Measurements from ENCODE around the gene CALHM1. TPM values are rescaled to one million over a fixed set of nuclear protein-coding genes. Genes with fewer than 3 reads are reported as not detected.
A peak's percentile ranks its signal among the peaks of the same experiment; 100 is the strongest.
"Not testable (repeated sequence)": the region's sequence is repeated elsewhere in the genome, so short reads cannot be mapped to it uniquely, and the experiment has no call there.

The CALHM1 gene, protein sequence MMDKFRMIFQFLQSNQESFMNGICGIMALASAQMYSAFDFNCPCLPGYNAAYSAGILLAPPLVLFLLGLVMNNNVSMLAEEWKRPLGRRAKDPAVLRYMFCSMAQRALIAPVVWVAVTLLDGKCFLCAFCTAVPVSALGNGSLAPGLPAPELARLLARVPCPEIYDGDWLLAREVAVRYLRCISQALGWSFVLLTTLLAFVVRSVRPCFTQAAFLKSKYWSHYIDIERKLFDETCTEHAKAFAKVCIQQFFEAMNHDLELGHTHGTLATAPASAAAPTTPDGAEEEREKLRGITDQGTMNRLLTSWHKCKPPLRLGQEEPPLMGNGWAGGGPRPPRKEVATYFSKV
- total RNA-seq, result not detected
- long read RNA-seq, donor 1, result 0 reads
- long read RNA-seq, donor 2, result 0 reads

DNA sequence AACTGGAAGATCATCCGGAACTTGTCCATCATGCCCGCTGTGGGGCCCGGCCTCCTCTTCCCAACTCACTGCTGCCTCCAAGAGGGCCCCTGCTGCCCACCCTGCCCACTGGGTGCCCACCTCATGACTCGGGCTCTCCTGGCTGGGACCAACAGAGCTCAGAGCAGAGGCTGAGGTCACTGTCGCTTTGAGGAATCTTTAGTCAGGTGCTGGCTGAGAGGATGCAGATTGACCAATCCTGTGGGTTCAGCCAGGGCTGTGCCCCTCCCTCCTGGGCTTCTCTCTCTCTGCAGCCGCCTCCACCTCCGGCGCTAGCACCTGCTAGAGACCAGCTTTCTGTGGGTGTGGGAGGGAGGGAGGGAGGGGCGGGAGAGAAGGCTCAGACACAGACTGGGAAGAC is at the start of gene CALHM1:
TSS of gene CALHM1 (minus strand) at position 181 of the 400 bp plus-strand sequence. CDS start at position 32, 149 bp downstream.
- ATAC-seq (peak; percentile 58), DNase-seq (no peak)
- intact Hi-C loops (cut with DNase I, micrococcal nuclease), result no loop called here

DNA sequence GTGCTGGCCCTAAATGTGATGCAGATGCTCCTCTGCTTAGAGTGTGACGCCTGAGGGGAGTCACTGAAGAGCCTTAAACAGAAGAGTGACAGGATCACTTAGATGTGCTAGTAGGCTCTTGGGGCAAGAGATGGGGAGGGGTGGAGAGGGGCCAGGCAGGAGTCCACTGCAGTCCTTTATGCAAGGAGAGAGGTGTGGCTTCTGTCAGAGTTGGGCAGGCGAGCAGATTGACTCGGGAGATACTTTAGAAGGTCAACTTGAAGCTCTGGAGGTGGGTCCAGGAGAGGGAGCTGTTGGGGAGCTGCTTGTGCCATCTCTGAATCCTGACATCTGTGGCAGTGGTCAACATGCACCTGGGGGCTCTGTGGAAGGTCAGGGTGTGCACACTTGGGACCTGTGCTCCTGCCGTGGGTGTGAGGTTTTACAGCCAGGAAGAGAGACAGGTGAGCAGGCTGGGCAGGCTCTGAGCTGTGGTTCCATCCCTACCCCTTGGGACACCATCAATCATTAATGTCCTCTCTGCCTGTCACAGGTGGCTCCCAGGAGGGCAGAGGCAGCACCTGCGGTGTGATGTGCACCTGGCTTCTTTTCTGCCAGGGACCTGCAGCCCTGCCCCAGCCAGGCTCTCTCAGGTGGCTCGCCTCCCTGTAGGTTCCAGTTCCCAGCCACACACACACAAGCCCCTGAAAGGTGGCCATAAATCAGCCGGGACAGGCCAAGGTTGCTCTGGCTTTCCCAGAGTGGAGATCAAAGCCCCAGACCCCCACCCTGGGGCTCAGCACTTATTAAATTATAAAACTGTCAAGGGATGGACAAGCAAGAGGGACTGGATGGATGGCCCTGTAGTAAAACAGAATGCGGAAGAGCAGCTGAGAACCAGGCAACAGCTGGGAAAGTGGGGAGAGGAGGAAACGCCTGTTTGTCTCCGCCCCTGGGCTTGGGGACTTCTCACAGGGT is 48.8 kb upstream of the CALHM1 start:
- peak; percentile 77 for ATAC-seq
- intact Hi-C loops (cut with DNase I, micrococcal nuclease), result no loop called here
- no peak overlapping the region for H3K4me3 ChIP-seq
- no peaks in the 10 kb centered on the region for H3K9me3 ChIP-seq
- peak in 2 of 3 donors; percentile 26 to 75 for DNase-seq
- TF ChIP-seq, protein P1, sequence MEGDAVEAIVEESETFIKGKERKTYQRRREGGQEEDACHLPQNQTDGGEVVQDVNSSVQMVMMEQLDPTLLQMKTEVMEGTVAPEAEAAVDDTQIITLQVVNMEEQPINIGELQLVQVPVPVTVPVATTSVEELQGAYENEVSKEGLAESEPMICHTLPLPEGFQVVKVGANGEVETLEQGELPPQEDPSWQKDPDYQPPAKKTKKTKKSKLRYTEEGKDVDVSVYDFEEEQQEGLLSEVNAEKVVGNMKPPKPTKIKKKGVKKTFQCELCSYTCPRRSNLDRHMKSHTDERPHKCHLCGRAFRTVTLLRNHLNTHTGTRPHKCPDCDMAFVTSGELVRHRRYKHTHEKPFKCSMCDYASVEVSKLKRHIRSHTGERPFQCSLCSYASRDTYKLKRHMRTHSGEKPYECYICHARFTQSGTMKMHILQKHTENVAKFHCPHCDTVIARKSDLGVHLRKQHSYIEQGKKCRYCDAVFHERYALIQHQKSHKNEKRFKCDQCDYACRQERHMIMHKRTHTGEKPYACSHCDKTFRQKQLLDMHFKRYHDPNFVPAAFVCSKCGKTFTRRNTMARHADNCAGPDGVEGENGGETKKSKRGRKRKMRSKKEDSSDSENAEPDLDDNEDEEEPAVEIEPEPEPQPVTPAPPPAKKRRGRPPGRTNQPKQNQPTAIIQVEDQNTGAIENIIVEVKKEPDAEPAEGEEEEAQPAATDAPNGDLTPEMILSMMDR (IDR thresholded peaks at IDR 0.05), result no peak
- H3K36me3 ChIP-seq (ENCODE audit: low read depth), result no peaks in the 10 kb centered on the region
- peaks cover 3% of the 10 kb centered on the region for H3K4me1 ChIP-seq (ENCODE audit: low read depth)

More for the DNA sequence above, at the start of gene CALHM1:
- no peaks in the 10 kb centered on the region for H3K9me3 ChIP-seq
- no peak within 1 kb of the TSS for H3K4me3 ChIP-seq
- H3K4me1 ChIP-seq (ENCODE audit: low read depth), result no peaks in the 10 kb centered on the region
- no peaks in the 10 kb centered on the region for H3K36me3 ChIP-seq (ENCODE audit: low read depth)
- TF ChIP-seq, protein P1 (IDR thresholded peaks at IDR 0.05), result no peak

DNA sequence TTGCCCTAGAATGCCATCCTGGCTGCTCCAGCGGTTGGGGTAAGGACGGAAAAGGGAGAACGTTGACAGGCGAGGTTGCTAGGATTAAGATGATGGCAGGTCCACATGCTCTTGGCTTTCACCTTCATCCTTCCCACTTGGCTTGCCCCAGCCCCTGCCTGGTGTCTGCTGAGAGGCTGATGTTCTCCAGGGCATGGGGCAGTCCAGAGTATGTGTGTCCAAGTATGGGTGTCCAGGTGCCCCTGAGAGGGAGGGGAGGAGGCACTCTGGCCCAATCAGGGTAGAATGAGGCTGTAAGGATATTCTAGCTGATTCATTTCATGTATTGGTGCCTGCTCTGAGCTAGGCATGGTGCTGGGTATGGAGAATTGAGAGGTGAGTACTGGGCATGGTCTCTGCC is 47.4 kb upstream of the CALHM1 start:
- Histone ChIP-seq H3K9me3 (no peaks in the 10 kb centered on the region), H3K4me1 (ENCODE audit: low read depth) (peaks cover 2% of the 10 kb centered on the region), H3K4me3 (no peak overlapping the region), H3K36me3 (ENCODE audit: low read depth) (no peaks in the 10 kb centered on the region)
- DNase-seq (no peak), ATAC-seq (no peak)
- TF ChIP-seq, protein P1 (IDR thresholded peaks at IDR 0.05), result no peak
- intact Hi-C loops (cut with DNase I, micrococcal nuclease), result no loop called here

DNA sequence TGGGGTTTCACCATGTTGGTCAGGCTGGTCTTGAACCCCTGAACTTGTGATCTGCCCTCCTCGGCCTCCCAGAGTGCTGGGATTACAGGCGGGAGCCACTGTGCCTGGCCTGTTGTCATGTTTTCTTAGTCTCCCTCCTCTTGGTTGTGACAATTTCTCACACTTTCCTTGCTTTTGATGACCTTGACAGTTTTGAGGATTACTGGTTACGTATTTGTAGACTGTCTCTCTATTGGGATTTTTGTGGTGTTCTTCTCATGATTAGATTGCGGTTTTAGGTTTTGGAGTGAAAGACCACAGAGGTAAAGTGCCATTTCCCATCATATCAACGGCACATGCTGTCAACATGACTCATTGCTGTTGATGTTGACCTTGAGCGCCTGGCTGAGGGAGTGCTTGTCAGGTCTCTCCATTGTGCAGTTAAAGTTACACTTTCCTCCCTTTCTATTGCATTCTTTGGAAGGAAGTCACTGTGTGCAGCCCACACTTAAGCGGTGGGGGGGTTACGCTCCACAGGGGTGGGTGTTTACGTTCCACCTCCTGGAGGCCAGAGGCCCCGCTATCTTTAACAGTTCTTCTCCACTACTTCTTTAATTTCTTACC is 45.6 kb upstream of the CALHM1 start:
- TF ChIP-seq, protein P1 (IDR thresholded peaks at IDR 0.05), result no peak

DNA sequence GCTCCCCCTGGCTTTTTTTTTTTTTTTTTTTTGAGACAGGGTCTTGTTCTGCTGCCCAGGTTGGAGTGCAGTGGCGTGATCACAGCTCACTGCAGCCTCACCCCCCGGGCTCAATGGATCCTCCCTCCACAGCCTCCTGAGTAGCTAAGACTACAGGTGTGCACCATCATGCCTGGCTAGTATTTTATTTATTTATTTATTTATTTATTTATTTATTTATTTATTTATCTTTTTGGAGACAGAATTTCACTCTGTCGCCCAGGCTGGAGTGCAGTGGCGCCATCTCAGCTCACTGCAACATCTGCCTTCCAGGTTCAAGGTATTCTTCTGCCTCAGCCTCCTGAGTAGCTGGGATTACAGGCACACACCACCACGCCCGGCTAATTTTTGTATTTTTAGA is 45.1 kb upstream of the CALHM1 start:
- H3K9me3 ChIP-seq; ATAC-seq; intact Hi-C loops (cut with DNase I, micrococcal nuclease); H3K36me3 ChIP-seq (ENCODE audit: low read depth); DNase-seq; H3K4me3 ChIP-seq; H3K4me1 ChIP-seq (ENCODE audit: low read depth): not testable (repeated sequence)

More for the DNA sequence above, 45.6 kb upstream of the CALHM1 start:
- H3K9me3 ChIP-seq, result no peaks in the 10 kb centered on the region
- H3K4me3 ChIP-seq, result no peak overlapping the region
- ATAC-seq (peak; percentile 13), DNase-seq (no peak)
- intact Hi-C loops (cut with DNase I, micrococcal nuclease), result no loop called here
- no peaks in the 10 kb centered on the region for H3K36me3 ChIP-seq (ENCODE audit: low read depth)
- H3K4me1 ChIP-seq (ENCODE audit: low read depth), result peaks cover 2% of the 10 kb centered on the region

Data from mucosa of descending colon (tissue), 3 donors.